Parathyroid adenoma (tissue), 2 donors: ENCODE measurements around the gene ALDH1A2.
"Not testable (repeated sequence)": the region's sequence is repeated elsewhere in the genome, so short reads cannot be mapped to it uniquely, and the experiment has no call there.

Source experiments
- H2AFZ ChIP-seq: fragments of 300-600 bp; sonication (generic); one replicate; pipeline ENCODE4 v1.7.0; 2017; ENCODE audit warnings: antibody characterized with exemption, mild to moderate bottlenecking
- H3K27ac ChIP-seq: fragments of 300-600 bp; sonication (generic); one replicate; pipeline ENCODE4 v1.7.0; 2017
- H3K27me3 ChIP-seq: fragments of 300-600 bp; sonication (generic); one replicate; pipeline ENCODE4 v1.7.0; 2017; ENCODE audit warnings: low read length; ENCODE audit not compliant: control insufficient read depth, insufficient read depth
- H3K36me3 ChIP-seq: fragments of 300-600 bp; sonication (generic); one replicate; pipeline ENCODE4 v1.7.0; 2017; ENCODE audit warnings: low read length; ENCODE audit not compliant: control insufficient read depth, insufficient read depth
- H3K4me1 ChIP-seq: fragments of 300-600 bp; sonication (generic); one replicate; pipeline ENCODE4 v1.7.0; 2017; ENCODE audit warnings: control low read depth
- H3K4me2 ChIP-seq: fragments of 300-600 bp; sonication (generic); one replicate; pipeline ENCODE4 v1.7.0; 2017; ENCODE audit warnings: low read length
- H3K4me3 ChIP-seq: fragments of 300-600 bp; sonication (generic); one replicate; pipeline ENCODE4 v1.7.0; 2017; ENCODE audit warnings: low read depth, low read length
- H3K79me2 ChIP-seq: fragments of 300-600 bp; sonication (generic); one replicate; pipeline ENCODE4 v1.7.0; 2017; ENCODE audit warnings: control low read depth
- H3K9ac ChIP-seq: fragments of 300-600 bp; sonication (generic); one replicate; pipeline ENCODE4 v1.7.0; 2017; ENCODE audit warnings: mild to moderate bottlenecking
- H3K9me3 ChIP-seq: fragments of 300-600 bp; sonication (generic); one replicate; pipeline ENCODE4 v1.7.0; 2017; ENCODE audit warnings: low read length; ENCODE audit not compliant: control insufficient read depth
- CTCF ChIP-seq: fragments of 300-600 bp; sonication (generic); IDR thresholded peaks from one replicate; pipeline ENCODE4 v1.7.0; 2017; ENCODE audit warnings: antibody characterized with exemption, mild to moderate bottlenecking
- donor health status: primary hyperparathyroidism.

The ALDH1A2 gene

DNA sequence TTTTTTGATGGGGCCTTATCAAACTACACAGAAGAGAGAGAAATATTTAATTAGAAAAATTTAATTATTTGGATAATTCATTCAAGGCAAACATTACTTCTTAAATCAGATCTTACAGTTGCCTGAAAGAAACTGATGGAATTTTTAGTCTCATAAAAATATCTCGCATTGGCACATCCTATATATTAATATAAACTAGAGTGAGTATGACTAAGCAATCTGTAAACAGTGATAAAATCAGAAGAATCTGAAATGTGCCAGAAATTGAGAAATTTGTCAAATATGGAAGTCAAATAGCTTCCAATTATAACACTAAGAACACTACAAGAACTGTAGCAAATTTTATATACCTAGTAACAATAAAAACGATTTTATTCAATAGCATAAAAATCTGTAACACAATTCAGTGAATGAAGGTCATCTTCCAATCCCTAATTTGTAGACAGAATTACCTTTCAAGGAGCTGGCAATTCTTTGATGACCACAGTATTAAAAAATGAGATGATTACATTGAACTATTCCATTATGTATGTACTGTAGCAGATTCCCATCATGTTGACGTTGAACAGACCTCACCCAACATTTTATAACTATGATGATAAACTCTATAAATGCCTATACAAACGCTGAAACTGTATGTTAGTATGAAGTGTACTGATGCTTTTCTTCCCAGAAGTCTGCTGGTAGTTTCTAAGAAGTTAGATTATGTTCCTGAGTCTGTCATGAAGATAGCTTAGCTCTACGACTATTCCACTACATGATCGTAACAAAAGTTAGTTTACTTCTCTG, 63.0 kb downstream of the ALDH1A2 start:
- H2AFZ ChIP-seq = no peak overlapping the region

GRCh38 chr15:57999699-58000098, 65.8 kb downstream of the ALDH1A2 start:
- not testable (repeated sequence) for H3K4me2 ChIP-seq, H3K4me3 ChIP-seq, H3K4me1 ChIP-seq, H3K9me3 ChIP-seq, H3K9ac ChIP-seq, H3K79me2 ChIP-seq, H2AFZ ChIP-seq, H3K27ac ChIP-seq, H3K27me3 ChIP-seq, H3K36me3 ChIP-seq

More for the DNA sequence above, 63.0 kb downstream of the ALDH1A2 start:
- Histone ChIP-seq H3K4me2 (no peak overlapping the region), H3K27me3 (no peaks in the 10 kb centered on the region), H3K79me2 (no peaks in the 10 kb centered on the region), H3K36me3 (no peaks in the 10 kb centered on the region), H3K9me3 (no peaks in the 10 kb centered on the region), H3K4me3 (no peak overlapping the region), H3K4me1 (no peaks in the 10 kb centered on the region), H3K9ac (no peak overlapping the region), H3K27ac (no peak overlapping the region)
- no peak for TF ChIP-seq CTCF

DNA sequence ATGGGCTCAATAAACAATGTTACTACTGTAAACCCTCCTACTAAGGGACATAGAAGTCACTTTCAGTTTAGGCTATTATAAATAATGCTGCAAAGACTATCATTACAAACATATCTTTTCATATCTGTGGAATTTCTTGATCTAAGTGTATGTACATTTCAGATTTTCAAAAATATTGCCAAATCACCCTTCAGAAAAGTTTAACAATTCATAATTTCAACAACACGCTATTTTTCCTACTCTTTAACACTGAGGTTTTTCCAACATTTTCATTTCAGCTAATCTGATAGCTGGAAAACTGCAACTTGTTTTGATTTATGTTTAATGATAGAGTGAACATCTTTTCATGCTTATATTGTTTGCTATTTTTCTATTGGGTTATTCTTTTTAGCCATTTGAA, 69.0 kb downstream of the ALDH1A2 start:
- Histone ChIP-seq H3K27ac (no peak overlapping the region), H3K9ac (no peak overlapping the region), H3K27me3 (no peaks in the 10 kb centered on the region), H3K79me2 (no peaks in the 10 kb centered on the region), H3K4me3 (no peak overlapping the region), H3K4me2 (no peak overlapping the region), H3K4me1 (no peaks in the 10 kb centered on the region), H3K9me3 (no peaks in the 10 kb centered on the region), H3K36me3 (no peaks in the 10 kb centered on the region), H2AFZ (no peak overlapping the region)
- TF ChIP-seq CTCF = no peak

GRCh38 chr15:57994221-57995049, 71.1 kb downstream of the ALDH1A2 start:
- no peak for TF ChIP-seq CTCF
- Histone ChIP-seq H3K9ac (no peak overlapping the region), H3K4me3 (no peak overlapping the region), H3K36me3 (no peaks in the 10 kb centered on the region), H2AFZ (no peak overlapping the region), H3K79me2 (no peaks in the 10 kb centered on the region), H3K9me3 (no peaks in the 10 kb centered on the region), H3K27me3 (no peaks in the 10 kb centered on the region), H3K27ac (no peak overlapping the region), H3K4me1 (no peaks in the 10 kb centered on the region), H3K4me2 (no peak overlapping the region)

DNA sequence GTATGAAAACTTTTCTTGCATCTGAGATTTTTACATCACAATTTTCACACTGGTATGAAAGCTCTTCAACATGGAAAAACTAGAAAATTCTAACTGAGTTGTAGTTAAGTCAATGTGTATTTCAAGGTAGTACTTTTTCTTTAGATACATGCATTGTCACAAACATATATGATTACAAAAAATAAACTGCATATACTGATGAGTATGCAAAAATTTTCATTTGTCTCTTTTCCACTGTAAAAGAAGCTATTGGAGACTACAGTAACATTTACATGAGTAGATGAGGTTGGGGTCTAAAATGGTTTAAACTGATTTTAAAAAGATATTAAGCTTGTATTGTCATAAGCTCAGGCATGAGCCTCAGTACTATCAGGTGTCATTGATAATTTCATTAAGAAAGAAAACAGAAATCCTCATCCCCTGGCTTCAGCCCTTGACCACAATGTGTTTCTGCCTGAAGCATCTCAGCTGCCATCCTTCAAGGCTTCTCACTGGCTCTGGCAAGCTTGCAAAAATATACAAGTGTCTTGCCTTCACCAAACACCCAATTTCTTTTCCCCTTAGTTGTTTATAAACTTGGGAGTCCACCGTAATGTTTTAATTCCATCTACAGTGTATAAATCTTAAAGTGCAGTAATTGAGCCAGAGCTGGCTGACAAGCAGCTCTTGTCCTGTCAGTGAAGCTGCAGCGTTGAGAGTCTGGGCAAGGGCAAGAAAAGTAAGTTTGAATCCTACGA, 71.9 kb downstream of the ALDH1A2 start:
- no peak overlapping the region for H3K27ac ChIP-seq

More for the DNA sequence above, 71.9 kb downstream of the ALDH1A2 start:
- Histone ChIP-seq H3K4me2 (no peak overlapping the region), H3K27me3 (no peaks in the 10 kb centered on the region), H3K9ac (no peak overlapping the region), H3K4me1 (no peaks in the 10 kb centered on the region), H3K36me3 (no peaks in the 10 kb centered on the region), H3K4me3 (no peak overlapping the region), H2AFZ (no peak overlapping the region), H3K79me2 (no peaks in the 10 kb centered on the region), H3K9me3 (no peaks in the 10 kb centered on the region)
- TF ChIP-seq CTCF = no peak
